ENCODE results near the gene RPS19.

The RPS19 gene

DNA sequence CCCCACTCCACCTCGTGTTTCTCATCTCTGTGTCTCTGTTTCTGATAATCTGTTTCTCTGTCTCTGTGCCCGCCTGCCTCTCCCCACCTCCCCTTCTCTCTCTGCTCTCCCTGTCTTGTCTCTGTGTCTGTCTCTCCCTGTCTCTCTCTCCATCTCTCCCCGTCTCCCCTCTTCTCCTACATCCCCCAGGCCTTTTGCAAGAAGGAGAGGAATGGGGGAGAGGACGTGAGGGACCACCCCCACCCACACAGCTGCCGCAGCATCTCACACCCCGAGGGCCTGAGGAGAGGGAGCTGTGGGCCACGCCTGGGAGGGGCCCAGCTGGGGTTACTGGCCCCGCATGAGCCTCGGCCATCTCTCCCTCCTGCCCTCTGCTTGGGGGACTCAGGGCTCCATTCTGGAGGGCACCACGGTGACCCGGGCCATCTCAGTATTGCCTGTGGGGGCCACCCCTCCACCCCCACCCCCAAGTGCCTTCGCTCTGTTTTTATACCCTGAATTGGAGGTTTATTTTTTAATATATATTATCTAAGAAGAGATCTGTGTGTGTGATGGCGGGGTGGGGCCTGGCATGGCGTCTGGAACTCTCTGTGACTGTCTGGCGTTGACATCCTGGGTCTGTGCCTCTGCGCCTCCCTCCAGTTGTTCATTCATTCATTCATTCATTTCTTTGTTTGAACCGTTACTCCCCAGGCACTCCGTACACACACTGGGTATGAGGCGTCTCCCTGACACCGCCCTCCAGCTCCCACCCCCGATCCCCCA lies 47.0 kb downstream of the RPS19 start:
- no peak overlapping the region for H3K4me3 ChIP-seq (ENCODE audit: low read depth, low read length)
- TF ChIP-seq, protein P1, sequence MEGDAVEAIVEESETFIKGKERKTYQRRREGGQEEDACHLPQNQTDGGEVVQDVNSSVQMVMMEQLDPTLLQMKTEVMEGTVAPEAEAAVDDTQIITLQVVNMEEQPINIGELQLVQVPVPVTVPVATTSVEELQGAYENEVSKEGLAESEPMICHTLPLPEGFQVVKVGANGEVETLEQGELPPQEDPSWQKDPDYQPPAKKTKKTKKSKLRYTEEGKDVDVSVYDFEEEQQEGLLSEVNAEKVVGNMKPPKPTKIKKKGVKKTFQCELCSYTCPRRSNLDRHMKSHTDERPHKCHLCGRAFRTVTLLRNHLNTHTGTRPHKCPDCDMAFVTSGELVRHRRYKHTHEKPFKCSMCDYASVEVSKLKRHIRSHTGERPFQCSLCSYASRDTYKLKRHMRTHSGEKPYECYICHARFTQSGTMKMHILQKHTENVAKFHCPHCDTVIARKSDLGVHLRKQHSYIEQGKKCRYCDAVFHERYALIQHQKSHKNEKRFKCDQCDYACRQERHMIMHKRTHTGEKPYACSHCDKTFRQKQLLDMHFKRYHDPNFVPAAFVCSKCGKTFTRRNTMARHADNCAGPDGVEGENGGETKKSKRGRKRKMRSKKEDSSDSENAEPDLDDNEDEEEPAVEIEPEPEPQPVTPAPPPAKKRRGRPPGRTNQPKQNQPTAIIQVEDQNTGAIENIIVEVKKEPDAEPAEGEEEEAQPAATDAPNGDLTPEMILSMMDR (IDR thresholded peaks at IDR 0.05; ENCODE audit: borderline replicate concordance, insufficient read depth, low read depth, low read length) = no peak

DNA sequence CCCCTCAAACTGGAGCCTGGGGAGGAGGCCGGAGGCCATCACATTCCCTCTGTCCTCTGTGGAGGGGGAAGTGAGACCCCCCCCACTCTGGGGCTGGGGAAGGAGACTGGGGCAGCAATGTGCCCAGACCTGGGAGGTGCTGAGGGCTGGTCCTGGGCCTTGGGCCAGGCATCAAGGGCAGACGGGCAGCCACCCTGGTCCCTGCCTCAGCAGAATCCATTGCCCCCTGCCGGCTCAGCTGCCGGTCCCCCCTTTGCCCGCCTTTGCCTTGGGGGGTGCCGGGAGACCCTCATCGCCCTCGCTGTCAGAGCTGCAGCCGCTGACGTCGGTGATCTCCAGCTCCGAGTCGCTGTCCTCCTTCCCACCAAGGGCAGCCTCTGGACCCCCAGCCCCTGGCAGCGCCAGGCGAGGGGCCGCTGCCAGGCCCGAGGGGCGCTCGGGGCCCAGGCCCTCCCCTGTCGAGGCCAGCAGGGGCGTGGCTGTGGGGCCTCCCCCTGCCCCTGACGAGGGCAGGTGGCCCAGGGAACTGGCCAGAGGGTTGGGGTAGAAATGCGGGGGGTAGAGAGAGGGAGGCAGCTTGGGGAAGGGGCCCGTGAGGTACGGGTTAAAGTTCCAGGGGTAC lies 48.0 kb downstream of the RPS19 start:
- H3K4me3 ChIP-seq (ENCODE audit: low read depth, low read length) = no peak overlapping the region
- TF ChIP-seq, protein P1 (IDR thresholded peaks at IDR 0.05; ENCODE audit: borderline replicate concordance, insufficient read depth, low read depth, low read length) = no peak

DNA sequence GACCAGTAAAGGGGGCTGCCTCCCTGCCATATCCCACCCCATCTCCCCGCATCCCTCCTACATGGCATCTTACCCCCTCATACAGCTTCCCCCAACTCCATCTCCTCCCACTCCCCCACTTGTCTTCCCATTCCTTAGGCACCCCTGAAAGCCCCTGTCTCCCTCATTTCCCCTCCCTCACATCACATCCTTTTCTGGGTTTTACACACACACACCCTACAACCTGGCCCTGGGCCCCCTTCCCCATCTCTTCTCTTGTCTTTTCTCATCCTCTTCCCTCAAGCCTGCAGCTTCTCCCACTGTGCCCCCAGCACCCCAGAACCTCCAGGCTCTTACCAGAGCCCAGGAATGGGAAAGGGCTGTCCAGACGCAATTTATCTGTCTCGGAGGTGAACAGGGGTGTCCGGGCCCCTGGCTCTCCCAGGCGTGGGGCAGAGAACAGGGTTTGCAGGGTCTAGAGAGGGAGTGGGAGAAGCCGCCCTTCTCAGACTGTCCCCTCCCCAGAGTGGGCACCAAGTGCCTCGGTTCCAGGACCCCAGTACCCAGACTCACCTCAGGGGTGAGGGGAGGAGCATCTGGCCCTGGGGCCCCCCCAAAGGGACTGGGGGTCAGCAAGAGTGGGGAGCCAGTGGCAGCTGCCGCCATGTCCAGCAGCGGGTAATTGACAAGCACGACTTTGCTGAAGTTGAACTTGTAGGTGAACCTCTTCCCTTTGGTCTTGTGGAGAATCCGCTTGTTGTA lies 48.8 kb downstream of the RPS19 start:
- TF ChIP-seq, protein P1 (IDR thresholded peaks at IDR 0.05; ENCODE audit: borderline replicate concordance, insufficient read depth, low read depth, low read length) = no peak
- no peak overlapping the region for H3K4me3 ChIP-seq (ENCODE audit: low read depth, low read length)

DNA sequence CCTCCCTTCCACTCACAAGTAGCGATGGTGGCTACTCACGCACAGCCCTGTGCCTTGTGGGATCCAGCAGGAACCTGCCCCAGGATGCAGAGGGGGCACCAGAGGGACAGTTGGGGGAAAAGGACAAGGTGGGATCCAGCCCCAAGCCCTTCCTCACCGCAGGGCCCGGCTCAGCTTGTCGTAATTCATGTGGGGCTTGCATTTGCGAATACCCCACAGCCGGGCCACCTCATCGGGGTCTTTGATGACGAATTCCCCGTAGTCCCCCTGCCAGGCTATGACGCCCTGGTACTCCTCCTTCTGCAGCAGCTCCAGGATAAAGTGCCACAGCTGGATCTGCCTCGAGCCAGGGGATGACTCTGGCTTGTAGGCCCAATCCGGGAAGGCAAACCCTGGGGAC lies 49.7 kb downstream of the RPS19 start:
- H3K4me3 ChIP-seq (ENCODE audit: low read depth, low read length) = no peak overlapping the region
- TF ChIP-seq, protein P1 (IDR thresholded peaks at IDR 0.05; ENCODE audit: borderline replicate concordance, insufficient read depth, low read depth, low read length) = no peak

DNA sequence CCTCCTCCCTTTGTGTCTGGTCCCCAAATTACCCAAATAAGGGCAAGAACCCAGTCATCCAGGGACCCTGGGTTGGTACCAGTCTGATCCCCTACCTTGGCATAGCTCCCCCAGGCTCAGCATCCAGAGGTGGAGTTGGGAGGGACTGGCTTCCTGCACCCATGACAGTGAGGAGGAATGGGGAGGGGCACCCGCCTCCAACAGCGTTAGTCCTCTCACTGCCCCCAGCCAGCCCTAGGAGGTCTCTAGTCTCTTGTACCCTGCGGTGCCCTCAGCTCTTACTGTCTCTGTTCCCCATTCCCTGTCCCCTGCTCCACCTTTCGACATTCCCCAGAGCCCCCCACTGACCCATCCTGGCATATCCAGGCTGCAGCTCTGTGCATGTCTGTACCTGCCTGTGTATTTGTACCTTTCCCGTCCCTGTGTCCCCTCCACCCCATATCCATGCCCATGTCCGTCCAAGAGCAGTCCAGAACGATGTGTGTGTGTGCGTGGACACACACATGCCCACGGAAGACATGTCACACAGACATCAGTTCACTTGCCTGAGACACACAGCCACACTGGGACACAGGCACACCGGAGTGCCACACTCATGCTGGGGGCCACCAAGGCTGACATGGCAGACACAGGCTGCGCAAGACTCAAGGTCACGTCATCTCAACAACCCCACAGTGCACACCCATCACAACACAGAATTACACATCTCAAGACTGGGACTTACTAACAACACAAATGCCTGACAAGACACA lies 50.4 kb downstream of the RPS19 start:
- TF ChIP-seq, protein P1 (IDR thresholded peaks at IDR 0.05; ENCODE audit: borderline replicate concordance, insufficient read depth, low read depth, low read length) = no peak
- H3K4me3 ChIP-seq (ENCODE audit: low read depth, low read length) = no peak overlapping the region

DNA sequence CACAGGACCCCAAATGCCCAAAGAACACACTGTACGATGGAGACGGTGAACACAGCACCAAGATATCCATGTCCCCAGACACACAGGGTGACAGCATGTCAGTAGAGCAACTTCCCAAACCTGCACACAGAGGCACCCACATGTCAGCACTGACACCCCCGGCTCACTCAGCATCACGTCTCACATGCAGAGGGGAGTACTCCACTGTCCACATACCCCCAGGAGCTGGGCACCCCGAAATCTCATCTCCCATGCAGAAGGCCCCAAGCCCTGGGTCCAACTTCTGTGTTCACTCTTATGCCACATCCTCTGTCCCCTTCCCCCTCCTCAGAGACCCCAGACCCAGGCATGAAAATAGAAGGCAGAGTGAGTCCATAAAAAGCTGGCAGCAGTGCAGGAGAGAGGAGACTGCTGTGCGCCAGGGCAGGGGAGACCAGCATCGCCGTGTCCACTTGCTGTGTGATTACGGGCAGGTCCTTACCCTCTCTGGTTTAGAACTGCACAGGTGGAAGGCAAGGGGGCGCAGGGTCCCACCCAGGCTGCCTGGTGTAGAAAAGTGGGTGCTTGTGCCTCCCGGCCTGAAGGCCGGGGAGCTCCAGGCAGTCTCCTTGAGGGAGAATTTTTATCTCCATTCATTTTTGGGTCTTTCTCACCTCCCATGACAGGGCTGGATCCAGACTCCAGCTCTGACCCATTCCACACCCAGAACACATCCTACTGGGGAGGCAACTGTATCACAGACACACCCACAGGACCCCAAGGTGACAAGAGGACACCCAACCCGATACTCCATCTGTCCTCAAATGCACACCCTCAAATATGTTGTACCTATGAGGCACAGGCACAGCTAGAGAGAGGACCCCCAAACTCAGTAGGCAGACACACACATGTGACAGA lies 51.2 kb downstream of the RPS19 start:
- TF ChIP-seq, protein P1 (IDR thresholded peaks at IDR 0.05; ENCODE audit: borderline replicate concordance, insufficient read depth, low read depth, low read length) = no peak
- no peak overlapping the region for H3K4me3 ChIP-seq (ENCODE audit: low read depth, low read length)

Data from GM12875 (cell line).